Esophagus squamous epithelium (tissue), 5 donors: ENCODE data around the gene SIRPA. TPM values are rescaled to one million over a fixed set of nuclear protein-coding genes. Genes with fewer than 3 reads are reported as not detected.

Experiments
- DNase-seq: peaks from one replicate; lab custom pipeline; 2025; lab: John Stamatoyannopoulos, UW
- H3K27ac ChIP-seq, 4 donors: fragments of 200-600 bp; sonication (generic); one replicate each; pipeline ENCODE4 v1.5.1; 2016 to 2019; ENCODE audit warnings: mild to moderate bottlenecking in 1 of 4
- H3K27me3 ChIP-seq, 4 donors: fragments of 200-600 bp; sonication (generic); 1 replicate in 3 of 4; 2 replicates in 1 of 4; pipeline versions ENCODE4 v1.5.1 to v1.6.0; 2017 to 2021; ENCODE audit warnings: antibody characterized with exemption in 1 of 4
- H3K36me3 ChIP-seq, 3 donors: fragments of 200-600 bp; sonication (generic); one replicate each; pipeline ENCODE4 v1.5.1; 2016 to 2019
- H3K4me1 ChIP-seq, 3 donors: fragments of 200-600 bp; sonication (generic); one replicate each; pipeline ENCODE4 v1.5.1; 2017 to 2019
- H3K4me3 ChIP-seq, 4 donors: fragments of 200-600 bp; sonication (generic); 1 replicate in 3 of 4; 2 replicates in 1 of 4; pipeline ENCODE4 v1.5.1; 2016 to 2019; ENCODE audit warnings: mild to moderate bottlenecking in 2 of 4, moderate library complexity in 1 of 4
- H3K9me3 ChIP-seq, 3 donors: fragments of 200-600 bp; sonication (generic); one replicate each; pipeline ENCODE4 v1.5.1; 2016 to 2019
- POLR2A ChIP-seq, 4 donors: fragments of 450-650 bp; IDR thresholded peaks; one replicate each; pipeline ENCODE4 v1.6.1; 2017; ENCODE audit warnings: antibody characterized with exemption in 4 of 4, mild to moderate bottlenecking in 4 of 4, moderate library complexity in 3 of 4
- WGBS, 2 donors: methylation state at CpG; one replicate each; pipeline ENCODE4 v1.1.5; 2018; 5-methylcytosine and 5-hydroxymethylcytosine counted together
- intact Hi-C: fragments of 100-400 bp; cut with DNase I; formaldehyde crosslinking; loops from one replicate; pipeline ENCODE4 v1.15.0; 2022
- total RNA-seq, 4 donors: library from RNA; depleted of rRNA; stranded (reverse); fragments of >200 nt; gene quantifications; one replicate each; pipeline ENCODE4 v1.1.0, GENCODE V29; 2016
- TF ChIP-seq, protein P1 (sequence below), 6 experiments: fragments of 450-650 bp in 4 of 6; fragments of 200-600 bp in 2 of 6; sonication (generic) in 2 of 6; IDR thresholded peaks; one replicate each; pipeline ENCODE4 v1.5.1; 2016 to 2019; ENCODE audit warnings: antibody characterized with exemption in 6 of 6, mild to moderate bottlenecking in 4 of 6, moderate library complexity in 4 of 6
- donor health status: DM: yes; HTN: yes; CAD: no.

The SIRPA gene
- total RNA-seq, 4 donors from 2014 or later: 9.3 to 23.4 (median 20.1) TPM

- Histone ChIP-seq H3K9me3 (no peaks in the 10 kb centered on the region), H3K4me3 (no peak overlapping the region), H3K27me3 (peaks cover 0 to 29% (median 0%) of the 10 kb centered on the region in 4 donors), H3K27ac (no peak overlapping the region), H3K4me1 (peaks cover 16 to 32% (median 17%) of the 10 kb centered on the region in 3 donors), H3K36me3 (no peaks in the 10 kb centered on the region)
- 69 to 70% methylated on average over 5 of the region's 6 CpGs for WGBS, 2 donors
- TF ChIP-seq, protein P1, sequence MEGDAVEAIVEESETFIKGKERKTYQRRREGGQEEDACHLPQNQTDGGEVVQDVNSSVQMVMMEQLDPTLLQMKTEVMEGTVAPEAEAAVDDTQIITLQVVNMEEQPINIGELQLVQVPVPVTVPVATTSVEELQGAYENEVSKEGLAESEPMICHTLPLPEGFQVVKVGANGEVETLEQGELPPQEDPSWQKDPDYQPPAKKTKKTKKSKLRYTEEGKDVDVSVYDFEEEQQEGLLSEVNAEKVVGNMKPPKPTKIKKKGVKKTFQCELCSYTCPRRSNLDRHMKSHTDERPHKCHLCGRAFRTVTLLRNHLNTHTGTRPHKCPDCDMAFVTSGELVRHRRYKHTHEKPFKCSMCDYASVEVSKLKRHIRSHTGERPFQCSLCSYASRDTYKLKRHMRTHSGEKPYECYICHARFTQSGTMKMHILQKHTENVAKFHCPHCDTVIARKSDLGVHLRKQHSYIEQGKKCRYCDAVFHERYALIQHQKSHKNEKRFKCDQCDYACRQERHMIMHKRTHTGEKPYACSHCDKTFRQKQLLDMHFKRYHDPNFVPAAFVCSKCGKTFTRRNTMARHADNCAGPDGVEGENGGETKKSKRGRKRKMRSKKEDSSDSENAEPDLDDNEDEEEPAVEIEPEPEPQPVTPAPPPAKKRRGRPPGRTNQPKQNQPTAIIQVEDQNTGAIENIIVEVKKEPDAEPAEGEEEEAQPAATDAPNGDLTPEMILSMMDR (IDR thresholded peaks at IDR 0.05): no peak
- TF ChIP-seq POLR2A (IDR thresholded peaks at IDR 0.05): no peak
- no peak for DNase-seq
- intact Hi-C loops: no loop called here
These were observed 14.5 kb upstream of the SIRPA start for GRCh38 chr20:1880529-1881239.

GRCh38 chr20:1881240-1881835 is 13.9 kb upstream of the SIRPA start:
- H3K4me1 ChIP-seq: peaks cover 16 to 32% (median 17%) of the 10 kb centered on the region in 3 donors
- DNase-seq: no peak
- no peak for TF ChIP-seq POLR2A (IDR thresholded peaks at IDR 0.05)
- TF ChIP-seq, protein P1 (IDR thresholded peaks at IDR 0.05): peak in 1 of 6 experiments; percentile 24
- peaks cover 0 to 31% (median 0%) of the 10 kb centered on the region in 4 donors for H3K27me3 ChIP-seq
- WGBS, 2 donors: 18 to 60% methylated on average over 1 to 6 of the region's 12 CpGs
- no peak overlapping the region for H3K4me3 ChIP-seq
- no peaks in the 10 kb centered on the region for H3K36me3 ChIP-seq
- no peaks in the 10 kb centered on the region for H3K9me3 ChIP-seq
- intact Hi-C loops: no loop called here
- peak overlapping the region in 1 of 4 donors; percentile 4 for H3K27ac ChIP-seq

DNA sequence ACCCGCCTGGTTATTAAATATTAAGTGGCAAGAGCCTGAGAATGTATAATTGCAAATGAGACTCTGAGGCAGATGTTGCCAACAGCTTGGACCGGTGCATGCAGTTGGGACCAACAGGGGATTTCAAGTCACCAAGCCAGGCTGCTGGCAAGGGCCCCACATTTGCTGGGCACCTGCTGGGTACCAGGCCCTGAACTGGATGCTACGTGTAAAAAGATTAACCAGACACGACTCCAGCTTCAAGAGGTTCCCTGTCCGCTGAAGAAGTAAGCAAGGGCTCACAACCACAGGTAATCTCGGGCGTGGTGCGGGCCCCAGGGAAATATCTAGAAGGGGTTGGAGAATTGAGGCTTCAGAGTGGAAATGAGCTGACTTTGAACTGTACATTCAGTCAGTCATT is 13.2 kb upstream of the SIRPA start:
- Histone ChIP-seq H3K4me3 (no peak overlapping the region), H3K4me1 (peaks cover 16 to 38% (median 17%) of the 10 kb centered on the region in 3 donors), H3K27me3 (peaks cover 0 to 33% (median 0%) of the 10 kb centered on the region in 4 donors), H3K27ac (peak overlapping the region in 1 of 4 donors; percentile 4), H3K9me3 (no peaks in the 10 kb centered on the region), H3K36me3 (no peaks in the 10 kb centered on the region)
- no peak for DNase-seq
- TF ChIP-seq, protein P1 (IDR thresholded peaks at IDR 0.05): no peak
- TF ChIP-seq POLR2A (IDR thresholded peaks at IDR 0.05): no peak
- intact Hi-C loops: no loop called here
- 41 to 58% methylated on average over 6 to 8 of the region's 8 CpGs for WGBS, 2 donors

GRCh38 chr20:1883986-1884385 is 11.2 kb upstream of the SIRPA start:
- Histone ChIP-seq H3K27me3 (peaks cover 0 to 33% (median 0%) of the 10 kb centered on the region in 4 donors), H3K27ac (no peak overlapping the region), H3K4me3 (no peak overlapping the region), H3K4me1 (peaks cover 17 to 48% (median 20%) of the 10 kb centered on the region in 3 donors), H3K9me3 (no peaks in the 10 kb centered on the region), H3K36me3 (no peaks in the 10 kb centered on the region)
- no peak for DNase-seq
- intact Hi-C loops: no loop called here
- no peak for TF ChIP-seq POLR2A (IDR thresholded peaks at IDR 0.05)
- TF ChIP-seq, protein P1 (IDR thresholded peaks at IDR 0.05): no peak
- 30 to 52% methylated on average over 4 to 8 of the region's 9 CpGs for WGBS, 2 donors

- Histone ChIP-seq H3K4me3 (no peak overlapping the region), H3K27me3 (peaks cover 0 to 25% (median 0%) of the 10 kb centered on the region in 4 donors), H3K27ac (no peak overlapping the region), H3K36me3 (no peaks in the 10 kb centered on the region), H3K4me1 (peaks cover 17 to 55% (median 25%) of the 10 kb centered on the region in 3 donors), H3K9me3 (no peaks in the 10 kb centered on the region)
- TF ChIP-seq, protein P1 (IDR thresholded peaks at IDR 0.05): no peak
- TF ChIP-seq POLR2A (IDR thresholded peaks at IDR 0.05): no peak
- intact Hi-C loops: no loop called here
- DNase-seq: no peak
- WGBS, 2 donors: 80% methylated on average over 1 of the region's 4 CpGs; no CpG with 5 or more reads in 1 of the 2 donors
These were observed 10.0 kb upstream of the SIRPA start for GRCh38 chr20:1885254-1885653.
